ENCODE data around the gene AKR1A1.
"Not testable (repeated sequence)": the region's sequence is repeated elsewhere in the genome, so short reads cannot be mapped to it uniquely, and the experiment has no call there.

Gene AKR1A1

GRCh38 chr1:45550401-45551351, at the start of gene AKR1A1:
AKR1A1 (plus strand) TSS chr1:45550826; CDS start chr1:45561795, 10,969 bp downstream.
- peak; percentile 85 to 86 for DNase-seq

GRCh38 chr1:45501505-45501859, 49.1 kb upstream of the AKR1A1 start:
- no peak for DNase-seq

GRCh38 chr1:45503462-45504360, 46.9 kb upstream of the AKR1A1 start:
- no peak for DNase-seq

DNA sequence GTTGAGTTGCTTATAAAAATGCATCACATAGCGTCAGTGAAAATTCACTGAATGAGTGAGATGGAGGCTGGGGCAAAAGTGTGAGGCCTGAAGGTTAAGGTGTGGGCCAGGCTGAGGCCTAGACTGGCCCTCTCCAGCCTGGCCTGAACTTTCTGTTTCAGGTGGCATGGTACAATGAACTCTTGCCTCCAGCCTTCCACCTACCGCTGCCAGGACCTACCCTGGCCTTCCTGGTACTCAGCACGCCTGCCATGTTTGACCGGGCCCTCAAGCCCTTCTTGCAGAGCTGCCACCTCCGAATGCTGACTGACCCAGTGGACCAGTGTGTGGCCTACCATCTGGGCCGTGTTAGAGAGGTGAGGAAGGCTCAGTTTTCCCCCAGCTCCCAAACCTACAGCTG, 43.4 kb upstream of the AKR1A1 start:
- DNase-seq, result no peak

GRCh38 chr1:45507893-45508292, 42.7 kb upstream of the AKR1A1 start:
- no peak for DNase-seq

GRCh38 chr1:45508295-45509151, 42.1 kb upstream of the AKR1A1 start:
- no peak for DNase-seq

- DNase-seq, result no peak
Observed at GRCh38 chr1:45510036-45510971, 40.3 kb upstream of the AKR1A1 start.

- DNase-seq, result no peak
Observed at GRCh38 chr1:45510972-45511527, 39.6 kb upstream of the AKR1A1 start.

DNA sequence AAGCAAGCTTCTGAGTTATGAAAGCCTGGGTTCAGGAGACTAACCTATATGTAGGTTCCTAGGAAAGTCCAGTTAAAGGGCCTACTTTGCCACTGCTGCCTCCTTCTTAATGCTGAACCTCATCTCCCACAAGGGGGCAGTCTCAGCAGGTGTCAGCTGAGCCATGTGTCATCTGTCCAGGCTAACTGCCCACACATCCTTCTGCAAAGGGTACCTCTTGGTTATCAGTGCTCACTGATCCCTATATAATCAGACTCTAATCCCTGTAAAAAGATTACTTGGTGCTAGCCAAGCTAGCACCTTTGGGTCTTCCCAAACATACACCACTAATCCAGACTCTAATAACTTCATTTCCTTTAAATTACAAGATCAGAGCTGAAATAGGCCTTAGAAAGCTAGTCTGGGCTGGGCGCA, 38.0 kb upstream of the AKR1A1 start:
- DNase-seq, result peak; percentile 66 to 68

DNA sequence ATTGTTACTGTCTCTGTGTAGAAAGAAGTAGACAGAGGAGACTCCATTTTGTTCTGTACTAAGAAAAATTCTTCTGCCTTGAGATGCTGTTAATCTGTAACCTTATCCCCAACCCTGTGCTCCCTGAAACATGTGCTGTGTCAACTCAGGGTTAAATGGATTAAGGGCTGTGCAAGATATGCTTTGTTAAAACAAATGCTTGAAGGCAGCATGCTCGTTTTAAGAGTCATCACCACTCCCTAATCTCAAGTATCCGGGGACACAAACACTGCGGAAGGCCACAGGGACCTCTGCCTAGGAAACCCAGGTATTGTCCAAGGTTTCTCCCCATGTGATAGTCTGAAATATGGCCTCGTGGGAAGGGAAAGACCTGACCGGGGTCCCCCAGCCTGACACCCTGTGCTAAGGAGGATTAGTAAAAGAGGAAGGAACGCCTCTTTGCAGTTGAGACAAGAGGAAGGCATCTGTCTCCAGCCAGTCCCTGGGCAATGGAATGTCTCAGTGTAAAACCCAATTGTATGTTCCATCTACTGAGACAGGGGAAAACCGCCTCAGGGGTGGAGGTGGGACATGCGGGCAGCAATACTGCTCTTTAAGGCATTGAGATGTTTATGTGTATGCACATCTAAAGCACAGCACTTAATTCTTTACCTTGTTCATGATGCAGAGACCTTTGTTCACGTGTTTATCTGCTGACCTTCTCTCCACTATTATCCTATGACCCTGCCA, 36.9 kb upstream of the AKR1A1 start:
- DNase-seq, result not testable (repeated sequence)

DNA sequence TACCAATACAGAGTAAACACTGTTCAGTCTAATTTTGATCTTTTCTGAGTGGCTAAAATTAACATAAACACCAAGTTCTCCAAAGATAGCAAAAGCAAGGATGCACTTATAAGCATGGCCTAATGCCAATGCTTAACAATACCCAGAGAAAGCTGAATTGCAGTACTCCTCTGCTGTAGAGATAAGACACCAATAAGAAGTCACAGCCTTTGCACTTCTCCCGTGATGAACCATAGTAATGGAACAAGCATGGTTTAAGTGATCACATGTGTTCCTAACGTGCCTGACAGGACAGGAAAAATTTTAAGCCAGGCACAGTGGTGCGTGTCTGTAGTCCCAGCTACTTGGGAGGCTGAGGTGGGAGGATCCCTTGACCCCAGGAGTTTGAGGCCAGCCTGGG, 34.6 kb upstream of the AKR1A1 start:
- no peak for DNase-seq

DNA sequence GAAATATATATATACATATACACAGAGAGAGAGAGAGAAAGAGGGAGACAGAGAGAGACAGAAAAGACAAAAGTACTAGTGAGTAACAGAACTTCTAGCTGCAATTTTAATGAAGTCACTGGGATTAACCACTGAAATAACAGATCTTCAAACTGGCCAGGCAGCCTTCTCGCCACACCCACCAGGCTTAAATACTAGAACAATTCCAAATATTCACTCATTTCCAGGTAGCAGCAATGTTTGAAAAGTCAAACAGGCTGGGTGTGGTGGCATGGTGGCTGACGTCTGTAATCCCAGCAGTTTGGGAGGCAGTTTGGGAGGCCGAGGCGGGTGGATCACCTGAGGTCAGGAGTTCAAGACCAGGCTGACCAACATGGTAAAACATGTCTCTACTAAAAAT, 34.2 kb upstream of the AKR1A1 start:
- DNase-seq, result no peak

GRCh38 chr1:45518366-45518765, 32.3 kb upstream of the AKR1A1 start:
- not testable (repeated sequence) for DNase-seq

GRCh38 chr1:45518910-45519309, 31.7 kb upstream of the AKR1A1 start:
- DNase-seq, result no peak

DNA sequence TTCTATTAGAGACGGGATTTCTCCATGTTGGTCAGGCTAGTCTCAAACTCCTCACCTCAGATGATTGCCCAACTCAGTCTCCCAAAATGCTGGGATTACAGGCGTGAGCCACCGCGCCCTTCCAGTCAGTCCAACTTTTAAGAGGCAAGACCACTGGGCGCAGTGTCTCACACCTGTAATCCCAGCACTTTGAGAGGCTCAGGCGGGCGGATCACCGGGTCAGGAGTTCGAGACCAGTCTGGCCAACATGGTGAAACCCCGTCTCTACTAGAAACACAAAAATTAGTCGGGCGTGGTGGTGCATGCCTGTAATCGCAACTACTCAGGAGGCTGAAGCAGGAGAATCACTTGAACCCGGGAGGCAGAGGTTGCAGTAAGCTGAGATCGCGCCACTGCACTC, 30.9 kb upstream of the AKR1A1 start:
- not testable (repeated sequence) for DNase-seq

DNA sequence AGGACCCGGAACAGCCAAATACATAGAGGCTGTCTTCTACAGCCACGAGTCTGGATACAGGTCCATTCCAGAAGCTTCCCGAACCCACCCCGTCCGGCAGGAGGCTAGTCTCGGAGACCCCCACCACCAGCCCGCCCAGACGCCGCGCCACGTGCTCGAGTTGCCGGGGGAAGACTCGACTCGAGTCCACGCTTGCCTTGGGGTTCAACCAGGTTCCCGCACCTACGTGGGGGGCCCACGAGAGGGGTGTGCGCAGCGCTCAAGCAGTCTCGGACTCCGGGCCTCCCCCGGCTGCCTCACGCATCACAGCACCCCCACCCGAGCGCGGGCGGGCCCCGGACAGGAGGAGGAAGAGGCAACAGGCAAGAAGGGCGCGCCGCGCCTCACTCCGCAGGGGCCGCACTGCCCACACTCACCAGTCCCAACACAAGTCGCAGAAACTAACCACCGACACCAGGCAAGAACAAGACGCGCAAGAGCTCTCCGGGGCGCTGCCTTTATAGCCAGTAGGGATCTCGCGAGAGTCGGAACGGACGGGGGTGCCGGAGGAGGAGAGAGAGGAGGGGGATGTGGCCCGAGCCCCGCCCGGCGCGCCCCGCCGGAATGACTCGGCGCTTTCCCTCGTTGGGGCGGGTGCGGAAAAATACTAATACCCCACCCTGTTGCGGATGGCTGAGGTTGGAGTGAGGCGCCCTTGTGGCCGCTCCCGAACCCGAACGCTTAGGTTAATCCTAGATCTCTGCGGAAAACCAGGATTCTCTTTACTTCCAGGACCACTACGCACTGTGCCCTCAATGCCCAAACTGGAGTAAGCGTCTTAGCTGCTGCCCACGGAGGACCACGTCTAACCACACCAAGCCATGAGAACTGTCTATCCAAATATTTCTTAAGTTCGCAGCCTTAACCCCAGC, 29.0 kb upstream of the AKR1A1 start, which contains the start of gene PRDX1:
TSS of gene PRDX1 (minus strand) at position 472 of the 911 bp plus-strand sequence. CDS start 2,841 bp downstream, outside the sequence.
- peak; percentile 96 for DNase-seq

DNA sequence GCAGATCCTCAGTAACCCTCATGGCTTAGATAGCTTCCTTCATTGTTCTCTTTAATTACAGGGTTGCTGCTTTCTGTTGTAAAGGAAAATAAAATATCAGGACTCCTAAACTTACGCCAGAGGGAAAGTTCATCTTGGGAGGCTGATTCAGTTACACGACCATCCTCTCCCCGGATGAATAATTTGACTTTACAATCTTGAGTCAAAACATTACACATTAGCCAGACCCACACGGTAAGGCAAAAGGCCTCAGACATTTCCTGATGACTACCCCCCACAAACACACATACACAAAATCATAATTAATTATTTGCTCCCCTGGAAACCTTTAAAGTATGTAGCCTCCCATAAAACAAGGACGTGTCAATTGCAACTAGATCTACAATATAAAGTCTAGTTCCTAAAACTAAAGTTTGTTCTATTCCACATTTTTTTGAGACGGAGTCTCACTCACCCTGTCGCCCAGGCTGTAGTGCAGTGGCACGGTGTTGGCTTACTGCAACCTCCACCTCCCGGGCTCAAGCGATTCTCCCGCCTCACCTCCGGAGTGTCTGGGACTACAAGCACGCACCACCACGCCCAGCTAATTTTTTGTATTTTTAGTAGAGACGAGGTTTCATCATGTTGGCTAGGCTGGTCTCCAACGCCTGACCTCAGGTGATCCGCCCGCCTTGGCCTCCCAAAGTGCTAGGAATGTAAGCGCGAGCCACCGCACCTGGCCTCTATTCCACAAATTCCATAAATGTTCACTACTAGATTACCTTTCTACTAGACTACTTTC, 28.1 kb upstream of the AKR1A1 start:
- DNase-seq, result no peak

DNA sequence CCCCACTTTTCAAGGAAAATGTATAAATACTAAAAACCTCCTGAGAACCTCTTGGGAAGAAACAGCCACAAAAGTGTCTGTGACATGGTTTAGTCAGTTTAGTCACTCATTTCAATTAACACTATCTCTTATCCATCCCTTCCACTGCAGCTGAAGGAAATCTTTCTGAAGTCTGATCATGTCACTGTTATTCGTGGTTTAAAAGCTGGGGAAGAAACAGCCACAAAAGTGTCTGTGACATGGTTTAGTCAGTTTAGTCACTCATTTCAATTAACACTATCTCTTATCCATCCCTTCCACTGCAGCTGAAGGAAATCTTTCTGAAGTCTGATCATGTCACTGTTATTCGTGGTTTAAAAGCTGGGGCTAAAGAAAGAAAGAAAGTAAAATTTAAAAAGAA, 27.1 kb upstream of the AKR1A1 start:
- not testable (repeated sequence) for DNase-seq

Data from CD4-positive, alpha-beta T cell treated with Interleukin-4 for 1 hour (primary cell).